Measurements from ENCODE around the gene CHMP1A.

GRCh38 chr16:89619840-89620239 is 37.7 kb downstream of the CHMP1A start:
- TF ChIP-seq ZNF274 (IDR thresholded peaks at IDR 0.05; ENCODE audit: low read depth, low read length) (no peak), TCF7L2 (IDR thresholded peaks at IDR 0.05; ENCODE audit: borderline replicate concordance, extremely low read depth, insufficient read depth, insufficient read length) (no peak), CTCF (IDR thresholded peaks at IDR 0.05 in 2 of 3, conservative IDR thresholded peaks at IDR 0.05 in 1 of 3; ENCODE audit: borderline replicate concordance in 1 of 3, insufficient read depth in 1 of 3, low read depth in 2 of 3, low read length in 2 of 3) (no peak), ZFX (IDR thresholded peaks at IDR 0.05) (no peak), POLR2AphosphoS5 (IDR thresholded peaks at IDR 0.05; ENCODE audit: low read depth, low read length) (no peak), SP1 (IDR thresholded peaks at IDR 0.05; ENCODE audit: low read depth) (no peak), SIN3A (IDR thresholded peaks at IDR 0.05; ENCODE audit: low read depth) (no peak), JUND (IDR thresholded peaks at IDR 0.05) (no peak), CEBPB (IDR thresholded peaks at IDR 0.05; ENCODE audit: low read depth) (no peak), EGR1 (IDR thresholded peaks at IDR 0.05; ENCODE audit: low read depth) (no peak), EZH2 (IDR thresholded peaks at IDR 0.05) (no peak), ATF3 (IDR thresholded peaks at IDR 0.05) (no peak)

Measured in HCT116 (cell line).